KOPT-K1 (cell line): ENCODE measurements around the gene ZNF32.
A peak's percentile ranks its signal among the peaks of the same experiment; 100 is the strongest.
"Not testable (repeated sequence)": the region's sequence is repeated elsewhere in the genome, so short reads cannot be mapped to it uniquely, and the experiment has no call there.

Source experiments
- H3K27ac ChIP-seq: fragments of 200-600 bp; sonication (generic); 2 replicates; pipeline ENCODE4 v1.5.1; 2016; ENCODE audit warnings: antibody characterized with exemption, mild to moderate bottlenecking, low read depth, low read length; ENCODE audit not compliant: poor library complexity, severe bottlenecking
- H3K36me3 ChIP-seq: fragments of 200-600 bp; sonication (generic); 2 replicates; pipeline ENCODE4 v1.5.1; 2017; ENCODE audit warnings: antibody characterized with exemption, mild to moderate bottlenecking, low read length, moderate library complexity; ENCODE audit not compliant: insufficient read depth
- H3K9me3 ChIP-seq: fragments of 200-600 bp; sonication (generic); 2 replicates; pipeline ENCODE4 v1.5.1; 2017; ENCODE audit warnings: antibody characterized with exemption, low read length, mild to moderate bottlenecking; ENCODE audit not compliant: insufficient read depth, poor library complexity, severe bottlenecking

ZNF32 gene

DNA sequence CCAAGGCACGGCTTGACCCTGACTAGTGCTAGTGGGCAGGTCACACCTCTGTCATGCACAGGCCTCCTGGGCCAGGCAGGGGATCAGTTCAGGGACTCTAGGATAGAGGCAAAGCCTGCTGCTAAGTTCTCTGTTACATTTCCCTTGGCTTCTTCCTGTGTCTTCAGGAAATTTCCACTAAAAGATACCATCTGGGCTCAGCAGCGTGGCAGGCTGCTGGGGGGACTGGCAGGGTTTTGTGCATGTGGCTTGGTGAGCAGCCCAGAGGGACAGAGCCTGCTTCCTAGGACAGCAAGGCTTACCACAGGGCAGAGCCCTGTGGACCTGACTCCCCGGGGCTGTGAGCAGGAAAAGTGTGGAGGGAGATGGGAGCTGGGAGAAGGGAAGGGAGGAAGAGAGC, 20.7 kb upstream of the ZNF32 start:
- no peak overlapping the region for H3K27ac ChIP-seq

DNA sequence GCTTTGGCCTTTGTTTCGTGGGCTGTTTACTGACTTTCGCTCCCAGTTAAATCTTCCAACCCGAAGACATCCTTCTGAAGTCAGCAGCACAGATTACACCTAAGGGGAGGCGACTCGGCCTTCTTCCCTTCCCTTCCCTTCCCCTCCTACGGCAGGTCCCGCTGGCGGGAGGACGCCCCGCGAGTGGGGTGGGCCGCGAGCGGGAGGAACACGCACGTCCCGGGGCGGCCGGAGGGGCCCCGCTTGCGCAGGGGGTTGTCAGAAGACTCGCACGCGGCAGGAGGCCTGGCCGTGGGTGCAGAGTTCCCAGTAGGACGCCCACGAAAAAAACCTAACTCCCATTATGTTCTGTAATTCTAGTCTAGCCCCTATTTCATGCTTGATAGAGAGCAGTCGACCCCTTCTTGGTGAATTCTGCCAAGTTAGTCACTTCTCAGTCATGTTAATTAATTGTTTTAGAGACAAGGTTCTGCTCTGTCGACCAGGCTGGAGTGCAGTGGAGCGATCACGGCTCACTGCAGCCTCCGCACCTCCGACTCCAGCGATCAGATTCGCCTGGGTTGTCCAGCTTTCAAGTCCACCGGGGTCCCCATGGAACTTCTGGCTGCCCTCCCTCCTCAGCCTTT, 19.2 kb upstream of the ZNF32 start:
- Histone ChIP-seq H3K36me3 (no peaks in the 10 kb centered on the region), H3K27ac (no peak overlapping the region), H3K9me3 (no peaks in the 10 kb centered on the region)

More for the DNA sequence above, 20.7 kb upstream of the ZNF32 start:
- no peaks in the 10 kb centered on the region for H3K9me3 ChIP-seq
- no peaks in the 10 kb centered on the region for H3K36me3 ChIP-seq

DNA sequence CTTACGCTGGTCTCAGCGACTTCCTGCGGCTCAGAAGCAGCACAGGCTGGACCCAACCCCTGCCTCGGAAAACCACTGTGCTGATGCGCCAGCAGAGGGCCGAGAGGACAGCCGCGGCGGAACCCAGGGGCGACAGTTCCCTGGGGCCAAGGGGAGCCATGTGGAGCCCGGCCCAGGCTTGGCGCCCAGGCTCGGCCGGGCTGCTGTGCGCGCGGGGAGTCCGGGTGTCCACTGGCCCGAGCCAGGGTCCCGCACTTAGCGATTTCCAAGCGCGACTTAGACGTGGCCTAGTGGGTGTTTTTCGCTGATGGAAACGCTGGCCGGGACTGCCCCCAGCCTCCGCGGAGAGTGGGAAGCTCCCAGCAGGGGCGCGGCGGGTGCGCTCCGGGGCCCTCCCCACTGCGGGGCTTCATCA, 18.6 kb upstream of the ZNF32 start:
- Histone ChIP-seq H3K36me3 (no peaks in the 10 kb centered on the region), H3K27ac (no peak overlapping the region), H3K9me3 (no peaks in the 10 kb centered on the region)

DNA sequence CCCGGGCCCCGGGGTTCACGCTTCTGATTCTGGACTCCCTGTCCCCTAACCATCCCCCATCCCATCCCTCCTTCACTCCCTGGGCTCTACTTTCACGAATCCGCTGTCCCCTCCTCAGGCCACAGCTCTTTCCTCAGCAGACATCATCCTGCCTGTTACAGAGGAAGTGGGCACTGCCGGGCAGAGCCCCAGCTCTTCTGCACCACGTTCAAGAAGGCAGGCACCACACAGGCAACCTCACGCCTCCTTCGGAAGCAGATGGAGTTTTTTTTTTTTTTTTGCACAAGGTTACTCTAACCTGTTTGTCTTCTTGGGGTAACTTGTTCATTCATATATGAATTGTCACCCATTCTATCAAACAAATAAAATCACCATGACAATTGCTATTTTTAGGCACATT, 17.9 kb upstream of the ZNF32 start:
- no peak overlapping the region for H3K27ac ChIP-seq
- H3K36me3 ChIP-seq, result no peaks in the 10 kb centered on the region
- no peaks in the 10 kb centered on the region for H3K9me3 ChIP-seq

DNA sequence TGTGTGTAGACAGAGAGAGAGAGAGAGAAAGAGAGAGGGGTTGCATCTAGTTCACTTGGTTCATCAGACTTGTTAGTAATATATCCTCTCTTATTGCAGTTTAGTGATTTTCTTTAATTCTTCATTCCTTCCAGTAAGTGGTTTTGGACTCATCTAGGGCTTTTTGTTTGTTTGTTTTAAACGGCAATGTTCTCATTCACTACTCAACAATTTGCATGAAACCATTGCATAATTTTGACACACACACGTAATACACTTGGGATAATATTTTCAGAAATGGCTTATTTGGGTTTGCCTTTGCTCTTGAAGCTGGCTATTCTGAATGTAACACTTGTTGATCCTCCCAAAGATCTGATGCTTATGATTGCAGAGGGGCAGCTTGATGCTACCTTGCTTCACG, 16.4 kb upstream of the ZNF32 start:
- Histone ChIP-seq H3K9me3 (no peaks in the 10 kb centered on the region), H3K36me3 (no peaks in the 10 kb centered on the region), H3K27ac (no peak overlapping the region)

DNA sequence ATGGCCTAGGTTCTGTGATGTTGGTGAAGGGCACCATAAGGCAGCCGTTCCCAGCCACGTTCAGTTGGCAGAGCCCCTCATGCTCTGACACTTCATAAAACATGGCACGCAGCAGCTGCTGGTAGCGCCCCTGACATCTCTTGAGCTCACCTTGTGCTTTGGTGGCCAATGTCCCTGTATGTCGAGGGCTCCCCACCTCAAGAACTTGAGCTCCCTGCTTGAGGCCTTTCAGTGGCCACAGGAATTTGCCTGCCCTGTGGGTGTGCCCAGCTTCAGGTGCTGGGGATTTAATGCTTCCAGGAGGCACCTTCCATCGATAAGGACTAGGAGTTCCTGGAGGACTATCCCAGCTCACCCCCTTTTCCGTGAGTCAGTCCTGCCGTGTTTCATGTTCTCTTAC, 9.5 kb upstream of the ZNF32 start:
- Histone ChIP-seq H3K9me3 (no peaks in the 10 kb centered on the region), H3K36me3 (no peaks in the 10 kb centered on the region), H3K27ac (no peak overlapping the region)

DNA sequence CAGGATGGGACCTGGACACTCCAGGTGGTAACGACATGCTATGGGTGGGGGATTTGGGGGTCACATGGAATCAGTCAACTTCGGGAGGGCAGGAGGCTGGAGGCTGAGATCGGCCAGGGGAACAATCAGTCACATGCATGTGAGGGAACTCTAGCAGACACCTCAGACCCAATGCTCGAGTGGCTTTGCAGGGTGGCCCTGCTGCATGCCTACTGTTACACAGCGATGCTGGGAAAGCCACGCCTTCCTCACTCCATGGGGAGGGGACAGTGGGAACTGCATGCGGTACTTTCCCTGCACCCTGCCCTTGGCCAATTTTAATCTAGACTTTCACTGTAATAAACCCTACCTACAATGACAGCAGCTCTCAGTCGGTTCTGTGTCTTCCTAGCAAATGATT, 6.6 kb upstream of the ZNF32 start:
- H3K36me3 ChIP-seq, result no peaks in the 10 kb centered on the region
- no peaks in the 10 kb centered on the region for H3K9me3 ChIP-seq
- no peak overlapping the region for H3K27ac ChIP-seq

DNA sequence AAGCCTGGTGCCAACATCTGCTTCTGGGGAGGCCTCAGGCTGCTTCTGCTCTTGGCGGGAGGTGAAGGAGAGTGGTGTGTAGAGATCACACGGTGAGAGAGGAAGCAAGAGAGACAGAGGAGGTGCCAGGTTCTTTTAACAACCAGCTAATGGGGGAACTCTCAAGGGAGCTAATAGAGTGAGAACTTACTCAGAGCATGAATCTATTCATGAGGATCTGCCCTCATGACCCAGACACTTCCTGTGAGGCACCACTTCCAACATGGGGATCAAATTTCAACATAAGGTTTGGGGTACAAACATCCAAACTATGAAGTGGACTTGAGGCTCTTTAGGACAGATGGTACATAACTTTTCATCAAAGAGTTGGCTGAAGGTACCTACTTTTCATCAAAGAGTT, 5.1 kb upstream of the ZNF32 start:
- no peak overlapping the region for H3K27ac ChIP-seq
- no peaks in the 10 kb centered on the region for H3K36me3 ChIP-seq
- H3K9me3 ChIP-seq, result no peaks in the 10 kb centered on the region

DNA sequence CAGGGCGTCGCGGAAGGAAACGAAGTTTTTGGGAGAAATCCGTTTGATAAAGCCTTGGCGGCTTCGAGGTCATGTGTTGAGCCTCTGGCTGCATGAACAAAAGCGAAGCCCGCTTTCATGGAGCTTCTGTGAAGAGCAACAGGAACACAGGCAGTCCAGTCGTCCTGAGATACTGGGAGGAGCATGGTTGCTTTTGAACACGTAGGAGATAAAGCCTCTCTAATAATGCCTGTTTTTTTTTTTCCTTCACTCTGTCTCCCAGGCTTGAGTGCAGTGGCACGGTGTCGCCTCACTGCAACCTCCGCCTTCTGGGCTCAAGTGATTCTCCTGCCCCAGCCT, 473 bp upstream of the ZNF32 start:
- H3K36me3 ChIP-seq, result peaks cover 25% of the 10 kb centered on the region
- peaks cover 38% of the 10 kb centered on the region for H3K9me3 ChIP-seq
- H3K27ac ChIP-seq, result peak overlapping the region; percentile 71

DNA sequence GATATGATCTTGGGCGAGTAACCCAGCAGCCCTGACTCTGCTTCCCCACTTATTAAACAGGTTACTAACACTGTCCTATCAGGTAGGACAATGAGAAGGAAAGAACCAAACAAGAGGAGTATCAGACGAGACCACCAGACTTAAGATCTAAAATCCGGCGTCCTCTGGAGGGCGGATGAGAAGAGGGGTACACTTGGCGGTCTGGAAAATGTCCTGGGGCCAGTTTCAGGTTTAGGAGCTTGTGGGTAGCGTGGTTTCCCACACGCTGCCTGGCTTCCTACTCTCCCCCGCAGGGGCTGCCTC, 635 bp downstream of the ZNF32 start:
- Histone ChIP-seq H3K27ac (peak overlapping the region; percentile 71), H3K9me3 (peaks cover 49% of the 10 kb centered on the region)

DNA sequence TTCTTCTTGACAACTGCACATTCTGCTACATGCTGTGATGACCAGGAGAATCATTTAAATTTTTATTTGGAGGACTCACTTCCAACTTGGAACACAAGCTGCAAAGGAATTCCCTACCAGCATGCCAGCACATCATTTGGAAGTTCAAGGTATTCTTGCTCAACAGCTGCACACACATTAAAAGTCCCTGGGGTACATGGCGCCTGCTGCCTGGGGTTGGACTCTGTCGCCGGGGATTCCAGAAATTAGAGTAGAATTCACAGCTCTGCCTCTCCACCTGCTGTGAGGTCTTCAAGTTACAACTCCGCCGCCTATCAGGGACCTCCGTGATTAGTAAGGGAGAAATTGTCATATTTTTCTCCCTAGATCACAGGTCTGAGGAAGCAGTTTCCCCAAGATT, 1.1 kb downstream of the ZNF32 start:
- Histone ChIP-seq H3K27ac (no peak overlapping the region), H3K36me3 (peaks cover 41% of the 10 kb centered on the region), H3K9me3 (peaks cover 54% of the 10 kb centered on the region)

More for the DNA sequence above, 635 bp downstream of the ZNF32 start:
- H3K36me3 ChIP-seq, result peaks cover 36% of the 10 kb centered on the region

DNA sequence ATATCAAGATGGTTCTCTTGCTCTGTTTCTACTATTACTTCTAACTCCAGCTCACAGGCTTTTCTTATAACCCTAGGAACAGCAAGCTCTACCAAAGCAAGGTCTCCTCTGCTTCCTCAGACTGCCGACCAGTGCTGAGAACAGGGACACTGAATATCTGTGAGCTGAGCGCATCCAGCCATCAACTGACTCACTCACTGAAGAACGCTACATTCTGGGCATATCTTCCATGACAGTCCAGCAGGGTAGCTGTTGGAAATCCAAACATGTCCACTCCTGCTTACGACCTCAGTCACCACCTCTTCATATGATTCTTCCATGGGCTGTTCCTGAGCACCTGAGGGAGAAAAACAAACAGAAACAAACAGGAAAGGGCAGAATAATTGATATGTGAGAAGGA, 2.8 kb downstream of the ZNF32 start:
- H3K36me3 ChIP-seq, result peaks cover 49% of the 10 kb centered on the region
- peaks cover 69% of the 10 kb centered on the region for H3K9me3 ChIP-seq
- H3K27ac ChIP-seq, result no peak overlapping the region

DNA sequence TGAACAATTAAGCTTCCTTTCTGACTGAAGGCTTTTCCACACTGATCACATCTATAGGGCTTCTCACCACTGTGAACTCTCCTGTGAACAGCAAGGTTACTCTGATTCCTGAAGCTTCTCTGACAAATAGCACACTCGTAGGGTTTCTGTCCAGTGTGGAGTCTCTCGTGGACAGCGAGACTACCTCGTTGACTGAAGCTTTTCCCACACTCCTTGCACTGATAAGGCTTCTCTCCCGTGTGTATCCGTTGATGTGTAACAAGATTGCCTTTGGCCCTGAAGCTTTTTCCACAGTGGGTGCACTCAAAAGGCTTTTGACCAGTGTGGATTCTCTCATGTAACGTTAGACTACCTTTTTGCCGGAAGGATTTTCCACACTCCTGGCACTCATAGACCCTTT, 4.4 kb downstream of the ZNF32 start:
- peaks cover 49% of the 10 kb centered on the region for H3K36me3 ChIP-seq
- H3K27ac ChIP-seq, result no peak overlapping the region
- peaks cover 69% of the 10 kb centered on the region for H3K9me3 ChIP-seq

DNA sequence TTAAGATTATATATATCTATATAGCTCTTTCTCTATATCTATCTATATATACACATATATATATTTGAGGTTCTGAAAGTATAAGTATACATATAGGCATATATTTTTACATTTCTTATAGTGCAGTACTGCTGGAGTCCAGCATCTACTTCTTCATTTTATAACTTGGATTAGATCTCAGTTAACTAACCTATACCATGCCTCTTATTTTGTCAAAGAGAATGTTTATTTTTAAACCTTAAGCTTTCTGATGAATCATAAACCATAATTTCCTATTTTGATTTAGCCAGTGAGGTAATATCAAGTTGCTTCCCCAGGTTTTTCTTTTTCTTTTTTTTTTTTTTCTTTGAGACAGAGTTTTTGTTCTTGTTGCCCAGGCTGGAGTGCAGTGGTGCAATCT, 8.1 kb downstream of the ZNF32 start:
- peaks cover 38% of the 10 kb centered on the region for H3K36me3 ChIP-seq
- H3K9me3 ChIP-seq, result peaks cover 46% of the 10 kb centered on the region
- H3K27ac ChIP-seq, result no peak overlapping the region

DNA sequence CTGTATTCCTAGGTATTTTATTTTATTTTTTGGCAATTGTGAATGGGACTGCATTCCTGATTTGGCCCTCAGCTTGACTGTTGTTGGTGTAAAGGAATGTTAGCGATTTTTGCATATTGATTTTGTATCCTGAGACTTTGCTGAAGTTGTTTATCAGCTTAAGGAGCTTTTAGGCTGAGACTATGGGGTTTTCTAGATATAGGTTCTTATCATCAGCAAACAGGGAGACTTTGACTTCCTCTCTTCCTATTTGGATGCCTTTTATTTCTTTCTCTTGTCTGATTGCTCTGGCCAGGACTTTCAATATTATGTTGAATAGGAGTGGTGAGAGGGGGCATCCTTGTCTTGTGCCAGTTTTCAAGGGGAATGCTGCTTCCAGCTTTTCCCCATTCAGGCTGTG, 12.9 kb downstream of the ZNF32 start:
- not testable (repeated sequence) for H3K36me3 ChIP-seq, H3K27ac ChIP-seq, H3K9me3 ChIP-seq

DNA sequence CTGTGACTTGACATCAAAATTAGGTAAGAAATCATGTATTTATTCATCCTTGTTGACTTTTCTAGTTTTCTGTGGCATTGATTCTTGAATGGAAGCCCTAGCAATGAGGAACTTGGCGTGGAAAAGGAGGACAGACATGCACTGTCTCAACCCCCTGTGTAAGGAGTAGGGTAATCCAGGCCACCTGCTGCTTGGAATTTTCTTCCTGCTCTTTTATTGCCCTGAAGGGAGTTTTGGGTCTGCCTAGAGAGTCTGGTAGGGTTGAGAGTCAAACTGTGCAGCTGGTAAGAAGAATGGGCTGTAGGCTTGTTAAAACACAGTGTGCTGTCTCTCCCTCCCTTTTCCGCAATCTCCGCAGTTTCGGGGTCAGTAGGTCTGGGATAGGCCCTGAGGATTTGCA, 19.7 kb downstream of the ZNF32 start:
- Histone ChIP-seq H3K9me3 (peaks cover 12% of the 10 kb centered on the region), H3K27ac (no peak overlapping the region), H3K36me3 (no peaks in the 10 kb centered on the region)

DNA sequence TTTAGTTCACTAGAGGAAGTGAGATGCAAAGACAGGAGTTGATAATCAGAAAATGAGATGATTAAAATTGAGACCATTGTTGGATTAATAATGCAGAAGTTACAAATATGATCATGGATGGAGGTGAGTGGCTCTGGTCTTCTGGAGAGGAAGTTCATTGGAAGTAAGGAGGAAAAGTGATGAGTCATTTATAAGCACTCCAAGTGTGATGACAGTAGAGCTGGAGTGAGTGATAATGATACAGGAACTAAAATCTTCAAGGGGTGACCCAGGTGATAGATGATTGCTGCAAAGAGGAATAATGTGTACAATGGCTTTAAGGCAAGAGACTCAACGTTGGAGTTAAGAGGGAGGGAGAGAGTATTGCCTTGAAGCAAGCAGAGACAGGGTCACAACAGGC, 20.7 kb downstream of the ZNF32 start:
- peaks cover 22% of the 10 kb centered on the region for H3K9me3 ChIP-seq
- H3K36me3 ChIP-seq, result no peaks in the 10 kb centered on the region
- no peak overlapping the region for H3K27ac ChIP-seq
